GM23338 (cell line): Measurements from ENCODE around the gene CNOT8. TPM values are rescaled to one million over a fixed set of nuclear protein-coding genes. Genes with fewer than 3 reads are reported as not detected.
"Not testable (repeated sequence)": the region's sequence is repeated elsewhere in the genome, so short reads cannot be mapped to it uniquely, and the experiment has no call there.

Source experiments
- ATAC-seq: fragments of 200-7000 bp; cut with Tn5 transposase; 3 replicates; pipeline ENCODE4 v1.9.1; 2020
- DNase-seq: peaks from one replicate; pipeline ENCODE4 v3.0.0-alpha.2; 2015; ENCODE audit warnings: low spot score
- H2AFZ ChIP-seq: fragments of 200-600 bp; sonication (generic); 2 replicates; pipeline ENCODE4 v1.8.0; 2016; ENCODE audit warnings: antibody characterized with exemption, mild to moderate bottlenecking, moderate library complexity
- H3F3A ChIP-seq: fragments of 200-600 bp; sonication (generic); replicated peaks from 2 replicates; pipeline ENCODE4 v1.8.0; 2017; ENCODE audit warnings: antibody characterized with exemption, mixed run types, low read depth
- H3K27ac ChIP-seq: fragments of 200-600 bp; sonication (generic); 2 replicates; pipeline ENCODE4 v1.6.1; 2016; ENCODE audit warnings: low read depth
- H3K27me3 ChIP-seq: fragments of 200-600 bp; sonication (generic); 2 replicates; pipeline ENCODE4 v1.8.0; 2016; ENCODE audit warnings: mild to moderate bottlenecking, mixed run types, moderate library complexity; ENCODE audit not compliant: insufficient read depth
- H3K36me3 ChIP-seq: fragments of 200-600 bp; sonication (generic); 2 replicates; pipeline ENCODE4 v1.8.0; 2016; ENCODE audit warnings: mild to moderate bottlenecking; ENCODE audit not compliant: insufficient read depth
- H3K4me1 ChIP-seq: fragments of 200-600 bp; sonication (generic); 2 replicates; pipeline ENCODE4 v1.8.0; 2016; ENCODE audit warnings: mild to moderate bottlenecking, moderate library complexity; ENCODE audit not compliant: insufficient read depth
- H3K4me2 ChIP-seq: fragments of 200-600 bp; sonication (generic); 2 replicates; pipeline ENCODE4 v1.7.1; 2017; ENCODE audit warnings: mixed run types
- H3K4me3 ChIP-seq: fragments of 200-600 bp; sonication (generic); 2 replicates; pipeline ENCODE4 v1.6.1; 2016; ENCODE audit warnings: mixed run types
- H3K79me2 ChIP-seq: fragments of 200-600 bp; sonication (generic); replicated peaks from 2 replicates; pipeline ENCODE4 v1.8.0; 2017; ENCODE audit warnings: mild to moderate bottlenecking; ENCODE audit not compliant: insufficient read depth
- H3K9me2 ChIP-seq: fragments of 200-600 bp; sonication (generic); 2 replicates; pipeline ENCODE4 v1.8.0; 2017; ENCODE audit not compliant: insufficient read depth
- H4K20me1 ChIP-seq: fragments of 200-600 bp; sonication (generic); replicated peaks from 2 replicates; pipeline ENCODE4 v1.8.0; 2017; ENCODE audit warnings: mild to moderate bottlenecking; ENCODE audit not compliant: insufficient read depth
- H3K27ac Mint-ChIP-seq: 2 replicates; pipeline ENCODE4 v1.8.0; 2020; ENCODE audit warnings: inconsistent platforms, mild to moderate bottlenecking, moderate library complexity, mixed read lengths
- H3K27me3 Mint-ChIP-seq: 3 replicates; pipeline ENCODE4 v1.8.0; 2022; ENCODE audit warnings: low read depth, mild to moderate bottlenecking, moderate library complexity, mixed read lengths, inconsistent platforms; ENCODE audit not compliant: insufficient read depth, poor library complexity
- H3K36me3 Mint-ChIP-seq: 3 replicates; pipeline ENCODE4 v1.8.0; 2021; ENCODE audit warnings: low read depth, mild to moderate bottlenecking, inconsistent platforms, moderate library complexity, mixed read lengths
- H3K4me1 Mint-ChIP-seq: 3 replicates; pipeline ENCODE4 v1.8.0; 2020; ENCODE audit warnings: mild to moderate bottlenecking, inconsistent platforms, mixed read lengths
- H3K4me3 Mint-ChIP-seq: 3 replicates; pipeline ENCODE4 v1.8.0; 2021; ENCODE audit warnings: moderate library complexity, mild to moderate bottlenecking, inconsistent platforms, mixed read lengths
- H3K9me3 Mint-ChIP-seq: 3 replicates; pipeline ENCODE4 v1.8.0; 2020; ENCODE audit warnings: moderate library complexity, mild to moderate bottlenecking, inconsistent platforms, mixed read lengths
- EZH2 ChIP-seq: fragments of 200-600 bp; sonication (generic); IDR thresholded peaks from one replicate; pipeline ENCODE4 v1.8.0; 2017; ENCODE audit warnings: antibody characterized with exemption, mild to moderate bottlenecking, low read depth; ENCODE audit not compliant: unreplicated experiment
- EZH2phosphoT487 ChIP-seq: fragments of 200-600 bp; sonication (generic); IDR thresholded peaks from one replicate; pipeline ENCODE4 v1.8.1; 2018; ENCODE audit warnings: antibody characterized with exemption; ENCODE audit not compliant: unreplicated experiment
- JUNB ChIP-seq: IDR thresholded peaks from one replicate; pipeline ENCODE4 v1.6.1; 2016; ENCODE audit warnings: antibody characterized with exemption; ENCODE audit not compliant: unreplicated experiment
- POLR2AphosphoS5 ChIP-seq: IDR thresholded peaks from 2 replicates; pipeline ENCODE4 v1.6.1; 2016; ENCODE audit warnings: antibody characterized with exemption, low read depth
- REST ChIP-seq: IDR thresholded peaks from one replicate; pipeline ENCODE4 v1.6.1; 2018; ENCODE audit warnings: antibody characterized with exemption; ENCODE audit not compliant: unreplicated experiment
- STAT1 ChIP-seq: IDR thresholded peaks from one replicate; pipeline ENCODE4 v1.6.1; 2016; ENCODE audit warnings: antibody characterized with exemption; ENCODE audit not compliant: unreplicated experiment
- ZNF114 ChIP-seq: fragments of 250-450 bp; sonication (Bioruptor Pico); IDR thresholded peaks from 2 replicates; pipeline ENCODE4 v1.5.0; 2020; ENCODE audit warnings: mild to moderate bottlenecking, moderate library complexity
- ZNF462 ChIP-seq: fragments of 250-450 bp; sonication (Bioruptor Pico); IDR thresholded peaks from 2 replicates; pipeline ENCODE4 v1.5.0; 2020; ENCODE audit warnings: mild to moderate bottlenecking, moderate library complexity
- polyA plus RNA-seq: library from polyadenylated mRNA; unstranded; fragments of >200 nt; fragmentation: Nextera tagmentation; extraction: Ambion mirVana; gene quantifications from 2 replicates; pipeline ENCODE4 v1.2.1, GENCODE V29; 2016
- total RNA-seq: library from RNA; depleted of rRNA; stranded (reverse); fragments of >200 nt; shearing (Covaris generic); gene quantifications from 2 replicates; pipeline ENCODE4 v1.2.3, GENCODE V29; 2014

Gene CNOT8
- total and polyA plus RNA-seq, 2 experiments from 2014 or later: 31.2 to 77.7 TPM

GRCh38 chr5:154905601-154906000, 47.2 kb downstream of the CNOT8 start:
- H4K20me1 ChIP-seq, H3K27me3 Mint-ChIP-seq, DNase-seq, H3F3A ChIP-seq, H3K4me1 Mint-ChIP-seq, H3K9me3 Mint-ChIP-seq, H3K27ac Mint-ChIP-seq, H3K27ac ChIP-seq, H3K4me3 ChIP-seq, ATAC-seq, H3K27me3 ChIP-seq, H3K4me2 ChIP-seq, H3K79me2 ChIP-seq, H3K4me1 ChIP-seq, H2AFZ ChIP-seq, H3K9me2 ChIP-seq, H3K4me3 Mint-ChIP-seq: not testable (repeated sequence)
- peaks cover 55% of the 10 kb centered on the region; the same call in 1 of the 2 replicates for H3K36me3 ChIP-seq
- H3K36me3 Mint-ChIP-seq: peaks cover 80% of the 10 kb centered on the region

GRCh38 chr5:154916874-154917273, 58.4 kb downstream of the CNOT8 start:
- Histone ChIP-seq H3K4me3 (no peak overlapping the region), H3K27me3 (no peaks in the 10 kb centered on the region), H3K4me1 (no peaks in the 10 kb centered on the region), H4K20me1 (peaks cover 3% of the 10 kb centered on the region; the same call in 1 of the 2 replicates), H3K79me2 (no peaks in the 10 kb centered on the region), H3K36me3 (peaks cover 68% of the 10 kb centered on the region), H3K4me2 (no peak overlapping the region), H3K9me2 (no peaks in the 10 kb centered on the region), H3F3A (no peaks in the 10 kb centered on the region), H3K27ac (no peak overlapping the region), H2AFZ (no peak overlapping the region)
- no peak for TF ChIP-seq STAT1
- no peak for TF ChIP-seq JUNB
- TF ChIP-seq REST: no peak
- peak; percentile 30 for TF ChIP-seq EZH2phosphoT487
- no peak for TF ChIP-seq EZH2
- TF ChIP-seq ZNF114 (CRISPR knock-in tag): no peak
- TF ChIP-seq ZNF462 (CRISPR knock-in tag): no peak
- no peak for TF ChIP-seq POLR2AphosphoS5
- no peak overlapping the region for H3K4me3 Mint-ChIP-seq
- DNase-seq (no peak), ATAC-seq (no peak)
- H3K27me3 Mint-ChIP-seq: no peaks in the 10 kb centered on the region
- no peak overlapping the region for H3K27ac Mint-ChIP-seq
- no peaks in the 10 kb centered on the region for H3K4me1 Mint-ChIP-seq
- peaks cover 57% of the 10 kb centered on the region for H3K36me3 Mint-ChIP-seq
- H3K9me3 Mint-ChIP-seq: no peaks in the 10 kb centered on the region
